C1 segment of cervical spinal cord (tissue), 14 donors: ENCODE measurements around the gene SPDYE2.
"Not testable (repeated sequence)": the region's sequence is repeated elsewhere in the genome, so short reads cannot be mapped to it uniquely, and the experiment has no call there.

Source experiments
- DNase-seq, 14 donors: peaks; one replicate each; lab custom pipeline; 2025; lab: John Stamatoyannopoulos, UW

SPDYE2 gene, protein sequence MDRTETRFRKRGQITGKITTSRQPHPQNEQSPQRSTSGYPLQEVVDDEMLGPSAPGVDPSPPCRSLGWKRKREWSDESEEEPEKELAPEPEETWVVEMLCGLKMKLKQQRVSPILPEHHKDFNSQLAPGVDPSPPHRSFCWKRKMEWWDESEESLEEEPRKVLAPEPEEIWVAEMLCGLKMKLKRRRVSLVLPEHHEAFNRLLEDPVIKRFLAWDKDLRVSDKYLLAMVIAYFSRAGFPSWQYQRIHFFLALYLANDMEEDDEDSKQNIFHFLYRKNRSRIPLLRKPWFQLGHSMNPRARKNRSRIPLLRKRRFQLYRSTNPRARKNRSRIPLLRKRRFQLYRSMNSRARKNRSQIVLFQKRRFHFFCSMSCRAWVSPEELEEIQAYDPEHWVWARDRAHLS

DNA sequence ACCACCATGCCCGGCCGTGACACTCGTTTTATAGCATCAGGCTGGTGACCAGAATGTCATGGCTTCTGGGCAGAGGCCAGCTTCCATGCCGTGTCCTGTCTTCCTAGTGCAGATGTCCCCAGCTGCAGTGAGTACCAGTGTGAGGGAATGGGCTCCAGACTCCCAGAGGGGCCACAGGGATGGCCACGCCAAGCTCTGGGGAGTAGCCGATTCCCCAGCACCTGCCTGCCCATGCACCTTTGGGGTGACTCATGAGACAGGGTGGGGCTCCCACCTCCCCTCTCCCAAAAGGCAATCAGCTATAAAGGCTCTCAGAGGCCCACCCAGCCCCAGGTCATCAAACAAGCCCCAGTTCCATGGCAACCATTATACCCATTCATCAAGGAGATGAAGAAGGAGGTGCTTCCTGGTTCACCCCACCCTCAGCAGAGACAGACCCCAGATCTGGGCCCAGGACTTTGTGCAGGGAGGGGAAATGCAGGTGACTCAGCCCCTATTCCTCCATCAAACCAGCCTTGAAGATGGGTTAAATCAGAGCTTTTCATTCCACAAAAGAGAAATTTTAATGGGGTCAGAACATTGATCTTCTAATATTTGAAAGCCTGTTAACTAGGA is at the start of gene SPDYE2:
TSS of gene SPDYE2 (plus strand) at position 419 of the 615 bp plus-strand sequence. CDS start 2,030 bp downstream, outside the sequence.
- not testable (repeated sequence) for DNase-seq

DNA sequence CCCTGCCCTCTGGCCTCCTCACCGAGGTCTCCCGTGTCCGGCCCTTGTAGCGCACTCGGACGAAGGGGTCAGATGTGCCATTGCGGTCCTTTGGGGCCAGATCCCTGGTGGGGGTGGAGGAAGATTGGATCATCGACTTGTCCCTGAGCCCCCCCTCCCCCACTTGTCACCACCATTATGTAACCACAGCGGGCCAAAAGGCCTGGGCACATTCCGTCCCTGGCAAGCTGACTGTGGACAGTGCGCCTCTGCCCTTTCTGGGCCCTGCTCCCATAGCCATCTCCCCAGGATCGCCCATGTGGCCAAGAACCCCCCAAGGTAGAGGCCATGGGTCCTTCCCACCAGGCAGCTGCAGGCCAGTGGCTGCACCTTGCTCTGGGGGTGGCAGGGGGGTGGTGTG is 47.9 kb upstream of the SPDYE2 start:
- not testable (repeated sequence) for DNase-seq

DNA sequence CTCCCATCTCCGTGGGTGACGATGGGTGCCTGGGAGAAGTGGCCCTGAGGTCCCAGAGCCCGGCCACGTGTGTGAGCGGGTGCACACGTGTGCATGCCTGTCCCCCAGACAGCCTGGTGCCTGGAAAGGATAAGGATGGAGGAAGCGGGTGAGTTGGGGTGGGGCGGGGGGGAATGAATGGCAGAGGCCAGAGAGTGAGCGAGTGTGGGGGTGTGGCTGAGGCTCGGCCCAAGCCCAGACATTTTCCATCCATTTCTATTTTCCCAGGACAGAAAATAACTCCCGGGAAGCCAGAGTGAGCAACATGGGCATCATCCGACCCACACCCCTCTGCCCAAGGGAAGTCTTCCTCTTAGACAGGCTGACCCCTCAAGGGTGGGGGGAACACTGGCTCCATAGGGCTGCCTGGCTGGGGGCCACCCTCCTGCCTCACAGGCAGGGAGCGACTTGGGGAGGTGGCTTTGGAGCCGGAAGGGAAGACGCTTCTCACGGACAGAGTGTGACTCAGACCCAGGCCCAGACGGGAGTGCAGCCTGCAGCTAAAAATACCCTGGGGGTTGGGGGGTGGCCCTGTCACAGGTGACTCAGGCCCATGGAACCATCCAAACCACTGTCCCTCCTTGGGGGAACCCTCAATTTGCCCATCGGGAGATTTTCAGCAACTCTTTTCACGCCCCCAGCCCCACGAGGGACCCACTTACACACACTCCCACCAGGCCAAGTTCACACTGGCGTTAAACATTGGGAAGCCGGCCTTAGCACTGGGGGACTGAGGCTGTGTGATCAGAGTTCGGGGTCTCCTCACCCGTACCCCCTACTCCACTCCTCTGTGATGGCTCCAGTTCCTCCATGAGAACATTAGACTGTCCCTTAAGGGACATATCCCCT is 45.5 kb upstream of the SPDYE2 start:
- DNase-seq, result not testable (repeated sequence)

DNA sequence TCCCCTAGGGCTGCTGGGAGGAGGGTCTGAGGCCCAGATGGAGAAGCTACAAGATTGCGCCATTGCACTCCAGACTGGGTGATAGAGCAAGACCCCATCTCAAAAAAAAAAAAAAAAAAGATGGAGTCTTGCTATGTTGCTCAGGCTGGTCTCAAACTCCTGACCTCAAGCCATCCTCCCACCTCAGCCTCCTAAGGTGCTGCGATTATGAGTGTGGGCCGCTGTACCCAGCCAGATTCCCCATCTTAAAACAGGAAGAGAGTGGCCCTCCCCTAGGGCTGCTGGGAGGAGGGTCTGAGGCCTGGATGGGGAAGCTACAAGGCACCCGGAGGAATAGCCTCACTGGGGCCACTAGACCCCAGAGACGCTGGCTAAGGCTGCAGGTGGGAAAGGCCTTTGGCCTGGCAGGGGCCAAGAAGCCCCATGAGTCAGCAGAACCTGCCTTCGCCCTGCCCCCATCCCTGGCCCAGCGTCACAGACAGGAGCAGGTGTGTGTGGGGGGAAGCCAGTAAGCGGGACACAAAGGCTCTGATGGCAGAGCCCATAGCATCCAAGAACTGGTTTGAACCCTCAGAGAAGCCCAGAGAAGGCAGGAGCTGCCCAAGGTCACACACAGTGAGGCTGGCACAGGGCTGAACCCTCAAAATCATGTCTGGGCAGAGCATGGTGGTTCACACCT is 43.5 kb upstream of the SPDYE2 start:
- not testable (repeated sequence) for DNase-seq

DNA sequence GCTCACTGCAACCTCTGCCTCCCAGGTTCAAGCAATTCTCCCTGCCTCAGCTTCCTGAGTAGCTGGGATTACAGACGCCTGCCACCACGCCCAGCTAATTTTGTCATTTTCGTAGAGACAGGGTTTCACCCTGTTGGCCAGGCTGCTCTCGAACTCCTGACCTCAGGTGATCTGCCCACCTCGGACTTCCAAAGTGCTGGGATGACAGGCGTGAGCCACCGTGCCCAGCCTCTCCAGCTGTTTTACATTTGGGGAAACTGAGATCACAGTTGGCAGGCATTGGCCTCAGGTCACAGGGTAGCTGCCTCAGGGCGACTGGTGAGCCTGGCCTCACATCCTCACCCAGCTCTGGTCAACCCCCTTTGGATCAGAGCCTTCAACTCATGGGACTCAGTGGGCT is 40.5 kb upstream of the SPDYE2 start:
- not testable (repeated sequence) for DNase-seq

DNA sequence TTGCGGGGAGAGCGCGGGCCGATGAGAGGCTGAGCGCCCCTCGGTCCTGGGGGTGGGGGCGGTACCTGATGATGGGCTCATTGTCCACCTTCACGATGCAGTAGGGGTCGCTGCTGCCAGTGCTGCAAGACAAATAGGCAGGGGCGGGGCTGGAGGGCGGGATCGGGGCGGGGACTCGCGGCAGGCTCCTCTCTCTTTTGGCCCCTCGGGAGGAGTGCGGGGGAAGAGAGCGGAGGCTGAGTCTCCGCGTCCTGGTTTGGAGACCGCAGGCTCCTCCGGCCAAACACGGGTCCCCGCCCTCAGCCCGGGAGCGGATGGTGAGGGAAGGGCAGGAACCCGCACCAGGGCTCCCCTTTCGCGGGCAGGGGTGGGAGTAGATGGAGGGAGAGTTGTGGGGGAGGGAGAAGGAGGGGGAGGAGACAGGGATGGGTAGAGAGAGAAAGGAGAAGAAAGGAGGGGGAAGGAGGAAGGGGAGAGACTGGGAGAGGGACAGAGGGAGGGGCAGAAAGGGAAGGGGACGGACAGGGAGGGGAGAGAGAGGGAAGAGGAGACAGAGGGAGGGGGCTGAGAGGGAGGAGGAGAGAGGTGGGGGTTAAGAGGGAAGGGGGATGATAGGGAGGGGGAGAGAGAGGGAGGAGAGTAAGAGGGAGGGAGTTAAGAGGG is 39.0 kb upstream of the SPDYE2 start:
- not testable (repeated sequence) for DNase-seq

DNA sequence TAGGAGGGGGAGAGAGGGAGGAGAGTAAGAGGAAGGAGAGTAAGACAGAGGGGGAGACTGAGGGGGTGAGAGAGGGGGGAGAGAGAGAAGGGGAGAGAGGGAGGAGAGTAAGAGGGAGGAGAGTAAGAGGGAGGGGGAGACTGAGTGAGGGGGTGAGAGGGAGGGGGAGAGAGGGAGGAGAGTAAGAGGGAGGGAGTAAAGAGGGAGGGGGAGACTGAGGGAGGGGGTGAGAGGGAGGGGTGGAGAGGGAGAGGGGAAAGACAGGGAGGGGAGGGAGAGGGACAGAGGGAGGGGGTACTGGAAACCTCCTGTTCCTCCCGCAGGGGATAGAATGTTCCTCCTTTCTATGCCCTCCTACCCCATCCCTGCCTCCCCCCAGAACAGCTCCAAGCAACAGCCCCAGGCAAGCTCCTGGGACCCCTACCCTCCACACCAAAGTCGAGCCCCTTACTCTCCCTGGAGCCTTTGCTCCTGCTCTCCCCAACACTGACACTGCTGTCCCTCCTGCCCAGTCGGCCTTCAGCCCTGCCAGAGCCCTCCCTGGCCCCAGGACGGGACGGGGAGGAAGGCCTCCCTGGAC is 38.3 kb upstream of the SPDYE2 start:
- not testable (repeated sequence) for DNase-seq

DNA sequence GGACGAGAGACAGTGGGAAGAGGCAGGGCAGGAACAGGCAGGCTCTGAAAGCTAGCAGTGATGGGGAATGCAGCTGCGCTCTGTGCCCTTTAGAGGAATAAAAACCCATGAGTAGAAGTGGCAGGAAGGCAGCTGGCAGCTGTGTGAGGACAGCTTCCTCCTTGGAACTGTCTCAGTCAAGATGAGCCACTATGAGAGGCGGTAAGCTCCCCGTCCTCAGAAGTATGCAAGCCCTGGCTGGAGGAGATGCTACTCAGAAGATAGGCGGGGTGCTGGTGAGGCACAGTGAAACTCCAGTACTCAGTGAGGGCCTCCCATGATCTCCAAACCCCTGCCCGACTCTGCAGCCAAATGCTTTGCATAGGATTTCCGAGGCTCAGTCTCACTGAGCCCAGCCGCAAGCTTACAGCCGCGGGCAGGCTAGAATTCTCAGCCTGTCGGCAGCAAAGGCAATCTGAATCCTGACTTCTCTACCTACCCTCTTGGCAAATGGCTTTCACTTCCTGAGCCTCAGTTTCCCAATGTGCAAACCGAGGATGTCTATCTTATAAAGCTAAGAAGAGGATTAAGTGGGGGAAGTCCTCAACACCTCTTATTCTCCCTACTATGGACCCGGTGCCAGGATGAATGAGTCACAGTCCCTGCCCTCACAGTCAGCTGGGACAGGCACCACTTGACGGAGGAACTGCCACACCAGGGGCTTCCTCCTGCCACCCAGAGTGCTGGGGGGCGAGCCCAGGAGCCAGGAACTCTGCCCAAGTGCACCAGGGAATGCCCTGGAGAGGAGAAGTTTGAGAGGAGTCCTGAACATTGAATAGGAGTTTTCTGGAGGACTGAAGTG is 35.9 kb upstream of the SPDYE2 start:
- DNase-seq, result not testable (repeated sequence)

DNA sequence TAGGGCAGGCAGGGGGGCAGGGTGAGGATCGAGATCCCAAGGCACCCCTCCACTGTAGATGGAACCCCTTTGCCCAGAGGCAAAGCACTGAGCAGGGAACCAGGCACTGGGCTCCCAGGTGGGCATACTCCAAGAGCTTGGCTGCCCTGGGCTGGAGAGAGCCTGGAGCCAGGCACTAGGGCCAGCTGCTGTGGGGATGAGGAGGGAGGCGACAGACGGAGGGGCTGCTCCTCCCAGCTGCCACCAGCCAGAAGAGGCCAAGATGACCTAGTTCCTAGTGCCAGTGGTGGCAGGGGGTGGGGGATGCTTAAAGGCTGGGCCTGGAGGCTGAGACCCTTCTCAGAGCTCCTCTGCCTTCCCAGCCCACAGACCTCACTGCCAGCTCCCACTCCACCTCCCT is 35.1 kb upstream of the SPDYE2 start:
- DNase-seq, result not testable (repeated sequence)

DNA sequence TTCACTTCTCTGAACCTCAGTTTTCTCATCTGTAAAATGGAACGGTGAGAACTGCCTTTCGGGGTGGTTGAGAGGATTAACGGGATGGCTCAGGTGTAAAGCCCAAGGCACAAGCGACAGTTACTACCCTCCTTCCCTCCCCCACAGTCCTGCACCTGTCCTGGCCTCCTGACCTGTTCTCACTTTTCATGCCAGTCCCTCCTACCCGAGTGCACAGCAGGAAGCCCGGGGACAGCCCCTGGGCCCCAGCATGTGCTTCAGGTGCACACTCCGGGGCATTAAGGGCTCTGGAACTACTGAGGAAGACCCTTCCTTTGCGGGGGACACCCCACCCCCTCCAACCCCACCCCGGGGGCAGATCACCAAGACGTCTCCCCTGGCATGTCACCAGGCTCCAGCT is 34.1 kb upstream of the SPDYE2 start:
- DNase-seq, result not testable (repeated sequence)

DNA sequence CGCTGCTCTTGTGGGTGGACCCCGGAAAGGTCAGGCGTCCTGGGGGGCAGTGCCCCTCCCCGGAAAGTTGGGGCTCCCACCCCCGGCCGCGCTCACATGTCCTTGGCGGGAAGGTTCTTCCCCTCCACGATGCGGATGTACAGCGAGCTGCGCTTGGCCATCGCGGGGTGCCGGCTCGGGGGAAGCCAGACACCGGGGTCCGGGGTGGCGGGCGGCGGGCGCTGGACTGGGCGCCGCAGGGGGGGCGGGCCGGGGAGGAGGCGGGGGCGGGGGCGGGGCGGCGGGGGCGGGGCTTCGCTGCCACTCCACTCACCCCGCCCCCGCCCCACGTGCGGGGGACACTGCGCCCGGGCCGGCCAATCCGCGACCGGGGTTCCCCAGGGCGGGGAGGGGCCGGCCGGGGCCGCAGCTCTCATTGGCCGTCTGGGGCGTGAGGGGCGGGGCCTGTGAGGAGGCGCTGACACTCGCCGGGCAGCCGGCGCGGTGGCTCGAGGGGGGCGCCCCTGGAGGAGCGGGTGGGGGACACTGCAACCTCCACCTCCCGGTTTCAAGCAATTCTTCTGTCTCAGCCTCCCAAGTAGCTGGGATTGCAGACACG is 33.4 kb upstream of the SPDYE2 start, which contains the start of gene RASA4B:
TSS of gene RASA4B (minus strand) at position 228 of the 598 bp plus-strand sequence. CDS start at position 161, 67 bp downstream.
- DNase-seq, result not testable (repeated sequence)

DNA sequence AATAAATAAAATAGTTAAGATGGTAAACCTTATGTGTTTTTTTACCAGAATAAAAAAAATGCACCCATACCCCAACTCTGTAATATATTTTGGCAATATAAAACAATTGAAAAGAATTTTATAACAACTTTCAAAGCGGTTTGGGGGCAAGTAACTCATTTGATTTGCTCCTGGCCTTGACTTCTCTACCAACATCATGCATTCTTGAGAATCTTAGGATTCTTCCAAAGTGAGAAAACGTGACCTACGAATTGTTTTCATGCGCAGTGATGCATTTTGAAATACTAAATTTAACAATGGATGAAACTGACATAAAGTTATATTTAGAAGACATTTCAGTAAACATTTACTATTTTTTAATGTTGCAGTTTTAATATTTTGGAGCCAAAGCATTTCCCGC is 30.2 kb upstream of the SPDYE2 start:
- DNase-seq, result not testable (repeated sequence)

DNA sequence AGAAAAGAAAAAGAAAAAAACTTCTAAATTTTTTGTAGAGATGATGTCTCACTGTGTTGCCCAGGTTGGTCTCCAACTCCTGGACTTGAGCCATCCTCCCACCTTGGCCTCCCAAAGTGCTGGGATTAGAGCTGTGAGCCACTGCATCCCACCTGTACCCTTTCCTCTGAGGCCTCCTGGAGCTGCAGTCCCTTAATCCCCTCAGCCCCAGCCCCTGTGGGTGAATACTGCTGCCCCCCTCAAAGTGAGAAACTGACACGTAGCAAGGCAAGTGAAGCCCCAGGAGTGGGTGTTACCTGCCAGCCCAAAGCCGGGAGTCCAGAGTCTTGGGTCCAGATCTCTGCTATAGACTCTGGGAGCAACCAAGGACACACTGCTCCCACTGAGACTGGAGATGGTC is 26.2 kb upstream of the SPDYE2 start:
- DNase-seq, result not testable (repeated sequence)

DNA sequence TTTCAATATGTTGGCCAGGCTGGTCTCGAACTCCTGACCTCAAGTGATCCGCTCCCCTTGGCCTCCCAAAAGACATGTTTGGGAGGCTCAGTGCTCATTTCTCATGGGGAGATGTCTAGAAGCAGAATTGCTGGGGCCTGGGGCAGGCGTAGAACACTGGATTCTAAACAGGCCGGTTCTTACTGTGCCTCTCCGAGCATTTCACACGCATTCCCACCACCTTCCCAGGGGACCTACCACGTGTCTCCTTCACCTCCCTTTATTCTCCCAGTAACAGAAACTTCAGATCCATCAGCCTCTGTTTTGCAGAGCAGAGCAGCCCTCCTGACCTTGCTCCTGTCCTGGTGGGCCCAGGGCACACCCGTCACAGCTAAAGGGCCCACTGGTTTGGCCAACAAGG is 23.8 kb upstream of the SPDYE2 start:
- DNase-seq, result not testable (repeated sequence)

DNA sequence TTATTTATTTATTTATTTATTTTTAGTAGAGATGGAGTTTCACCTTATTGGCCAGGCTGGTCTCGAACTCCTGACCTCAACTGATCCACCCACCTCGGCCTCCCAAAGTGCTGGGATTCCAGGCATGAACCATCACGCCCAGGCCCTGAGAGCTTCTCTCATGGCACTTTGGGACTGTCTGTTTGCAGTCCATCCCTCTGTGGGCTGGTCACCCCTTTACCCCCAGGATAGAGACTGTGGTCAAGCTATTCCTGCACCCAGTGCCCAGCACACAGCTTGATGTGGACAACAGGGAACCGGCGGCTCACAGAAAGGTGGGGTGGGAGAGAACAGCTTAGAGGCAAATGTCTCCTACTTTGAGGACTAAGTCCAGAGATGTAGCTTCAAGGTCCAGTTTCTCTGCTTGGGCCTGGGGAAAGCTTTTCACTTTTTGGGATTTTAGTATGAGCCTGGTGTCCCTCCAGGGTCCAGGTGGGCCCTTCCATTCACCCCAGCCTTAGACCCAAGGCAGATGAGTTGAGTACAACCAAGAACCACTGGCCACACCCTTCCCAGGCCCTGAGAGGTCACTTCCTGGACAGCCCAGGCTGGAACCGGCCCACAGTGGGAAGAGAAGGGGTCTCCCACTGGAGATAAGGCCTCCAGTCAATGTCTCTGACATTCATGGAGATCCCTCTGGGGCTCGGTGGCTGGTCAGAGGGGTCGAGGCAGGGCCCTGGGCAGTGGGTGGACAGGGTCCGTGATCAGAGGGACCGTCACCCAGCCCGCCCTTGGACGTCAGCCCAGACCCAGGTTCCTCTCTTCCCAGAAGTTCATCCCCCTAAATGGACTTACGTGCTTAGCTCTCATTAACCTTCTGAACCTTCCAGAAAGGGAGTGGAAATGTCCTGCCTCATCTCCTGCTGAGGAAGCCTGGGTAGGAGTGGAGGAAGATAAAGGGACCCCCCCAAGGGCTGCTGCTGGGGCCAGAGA is 22.9 kb upstream of the SPDYE2 start:
- DNase-seq, result not testable (repeated sequence)

DNA sequence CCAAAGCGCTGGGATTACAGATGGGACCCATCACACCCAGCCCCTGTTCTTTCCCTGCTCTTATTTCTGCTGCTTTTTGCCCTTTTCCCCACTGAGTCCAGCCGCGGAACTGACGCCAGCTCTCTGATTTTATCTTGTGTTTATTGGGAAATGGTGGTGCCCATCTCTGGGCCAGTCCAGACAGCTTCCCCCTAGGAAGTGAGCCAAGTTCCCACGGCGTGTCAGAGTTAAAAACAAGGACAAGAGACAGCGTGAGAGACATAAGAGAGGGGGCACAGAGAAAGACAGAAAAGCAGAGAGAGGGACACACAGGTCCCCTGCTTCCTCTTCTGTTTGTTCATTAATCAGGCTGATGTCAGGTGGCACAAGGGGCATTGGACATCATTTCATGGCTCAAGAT is 19.4 kb upstream of the SPDYE2 start:
- not testable (repeated sequence) for DNase-seq

DNA sequence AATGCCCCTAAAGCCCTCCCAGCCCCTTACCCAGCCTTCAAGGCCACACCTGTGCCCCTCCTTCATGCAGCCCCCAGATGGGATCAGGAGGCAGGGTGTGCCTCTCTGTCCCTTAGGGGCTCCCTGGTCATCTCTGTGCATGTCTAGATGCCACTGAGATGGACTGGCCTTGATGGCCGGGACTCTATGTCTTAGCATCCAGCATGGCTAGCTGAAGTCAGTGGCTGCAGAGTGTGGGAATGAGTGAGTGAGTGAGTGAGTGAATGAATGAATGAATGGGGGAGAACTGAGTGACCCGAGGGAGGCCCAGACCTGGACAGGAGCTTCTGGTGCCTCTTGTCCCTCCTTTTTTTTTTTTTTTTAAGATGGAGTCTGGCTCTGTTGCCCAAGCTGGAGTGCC is 18.9 kb upstream of the SPDYE2 start:
- DNase-seq, result not testable (repeated sequence)
